Peyer's patch (tissue), 4 donors: ENCODE data around the gene SMO.

Experiments used
- POLR2A ChIP-seq, 2 donors: fragments of 450-650 bp; IDR thresholded peaks; one replicate each; pipeline ENCODE4 v1.5.1; 2017; ENCODE audit warnings: antibody characterized with exemption in 2 of 2, mild to moderate bottlenecking in 2 of 2, moderate library complexity in 2 of 2
- TF ChIP-seq, protein P1 (sequence below), 6 experiments: fragments of 450-650 bp in 4 of 6; fragments of 200-600 bp in 2 of 6; sonication (generic) in 1 of 6; IDR thresholded peaks; one replicate each; pipeline ENCODE4 v1.5.1; 2017 to 2019; ENCODE audit warnings: antibody characterized with exemption in 6 of 6, mild to moderate bottlenecking in 3 of 6, moderate library complexity in 1 of 6

GRCh38 chr7:129189661-129190310, 1.4 kb downstream of the SMO start:
- TF ChIP-seq, protein P1, sequence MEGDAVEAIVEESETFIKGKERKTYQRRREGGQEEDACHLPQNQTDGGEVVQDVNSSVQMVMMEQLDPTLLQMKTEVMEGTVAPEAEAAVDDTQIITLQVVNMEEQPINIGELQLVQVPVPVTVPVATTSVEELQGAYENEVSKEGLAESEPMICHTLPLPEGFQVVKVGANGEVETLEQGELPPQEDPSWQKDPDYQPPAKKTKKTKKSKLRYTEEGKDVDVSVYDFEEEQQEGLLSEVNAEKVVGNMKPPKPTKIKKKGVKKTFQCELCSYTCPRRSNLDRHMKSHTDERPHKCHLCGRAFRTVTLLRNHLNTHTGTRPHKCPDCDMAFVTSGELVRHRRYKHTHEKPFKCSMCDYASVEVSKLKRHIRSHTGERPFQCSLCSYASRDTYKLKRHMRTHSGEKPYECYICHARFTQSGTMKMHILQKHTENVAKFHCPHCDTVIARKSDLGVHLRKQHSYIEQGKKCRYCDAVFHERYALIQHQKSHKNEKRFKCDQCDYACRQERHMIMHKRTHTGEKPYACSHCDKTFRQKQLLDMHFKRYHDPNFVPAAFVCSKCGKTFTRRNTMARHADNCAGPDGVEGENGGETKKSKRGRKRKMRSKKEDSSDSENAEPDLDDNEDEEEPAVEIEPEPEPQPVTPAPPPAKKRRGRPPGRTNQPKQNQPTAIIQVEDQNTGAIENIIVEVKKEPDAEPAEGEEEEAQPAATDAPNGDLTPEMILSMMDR (IDR thresholded peaks at IDR 0.05) = no peak
- no peak for TF ChIP-seq POLR2A (IDR thresholded peaks at IDR 0.05)
